SK-N-MC (cell line): ENCODE measurements around the gene ELMO1.

Source experiments
- DNase-seq: peaks from one replicate; pipeline ENCODE4 v3.0.0-alpha.2; 2011; ENCODE audit warnings: low read depth, low spot score
- H3K27ac ChIP-seq: fragments of 200-600 bp; sonication (generic); 2 replicates; pipeline ENCODE4 v1.5.1; 2016; ENCODE audit warnings: mixed run types
- H3K36me3 ChIP-seq: fragments of 200-600 bp; sonication (generic); 2 replicates; pipeline ENCODE4 v1.6.1; 2017; ENCODE audit warnings: antibody characterized with exemption, low read length, mixed read lengths; ENCODE audit not compliant: insufficient read depth
- H3K4me3 ChIP-seq: fragments of 200-600 bp; sonication (generic); 2 replicates; pipeline ENCODE4 v1.5.1; 2016
- H3K9ac ChIP-seq: fragments of 200-600 bp; sonication (generic); 2 replicates; pipeline ENCODE4 v1.8.0; 2017; ENCODE audit warnings: mixed run types, mixed read lengths; ENCODE audit not compliant: insufficient read length
- H3K9me3 ChIP-seq: fragments of 200-600 bp; sonication (generic); 2 replicates; pipeline ENCODE4 v1.6.1; 2017; ENCODE audit warnings: low read depth, mild to moderate bottlenecking, antibody characterized with exemption, low read length, moderate library complexity, mixed read lengths
- EZH2 ChIP-seq: fragments of 200-600 bp; sonication (generic); IDR thresholded peaks from one replicate; pipeline ENCODE4 v1.6.1; 2017; ENCODE audit warnings: antibody characterized with exemption
- FOXP2 ChIP-seq: optimal IDR thresholded peaks from 2 replicates; pipeline ENCODE3; 2011; ENCODE audit warnings: mild to moderate bottlenecking, moderate library complexity; ENCODE audit not compliant: insufficient read depth; ENCODE audit errors: extremely low read length, control extremely low read depth
- POLR2AphosphoS5 ChIP-seq: IDR thresholded peaks from 2 replicates; pipeline ENCODE4 v1.6.1; 2012; ENCODE audit warnings: mild to moderate bottlenecking, low read depth, low read length, borderline replicate concordance

The ELMO1 gene

DNA sequence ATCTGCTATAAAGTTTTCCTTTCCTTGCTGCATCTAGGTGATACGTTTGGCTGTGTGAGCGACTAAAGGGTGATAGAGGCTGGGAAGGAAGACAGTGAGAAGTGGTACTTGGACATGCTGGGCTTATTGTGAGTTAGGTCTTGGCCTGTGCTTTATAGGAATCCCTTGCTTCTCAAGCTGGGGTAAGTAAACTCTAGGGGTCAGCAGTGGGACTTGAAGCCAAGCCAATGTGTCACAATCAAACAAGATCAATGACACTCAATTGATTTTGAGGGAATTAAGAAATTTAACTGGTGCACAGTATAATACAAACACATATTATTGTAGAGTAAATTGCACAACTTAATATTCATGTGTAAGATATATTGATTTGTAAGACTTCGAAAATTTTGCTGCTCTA is 568.6 kb downstream of the ELMO1 start:
- H3K9ac ChIP-seq = no peak overlapping the region
- no peaks in the 10 kb centered on the region for H3K9me3 ChIP-seq
- no peaks in the 10 kb centered on the region for H3K36me3 ChIP-seq
- H3K27ac ChIP-seq = no peak overlapping the region
- no peak for TF ChIP-seq EZH2
- H3K4me3 ChIP-seq = no peak overlapping the region
- DNase-seq = no peak

DNA sequence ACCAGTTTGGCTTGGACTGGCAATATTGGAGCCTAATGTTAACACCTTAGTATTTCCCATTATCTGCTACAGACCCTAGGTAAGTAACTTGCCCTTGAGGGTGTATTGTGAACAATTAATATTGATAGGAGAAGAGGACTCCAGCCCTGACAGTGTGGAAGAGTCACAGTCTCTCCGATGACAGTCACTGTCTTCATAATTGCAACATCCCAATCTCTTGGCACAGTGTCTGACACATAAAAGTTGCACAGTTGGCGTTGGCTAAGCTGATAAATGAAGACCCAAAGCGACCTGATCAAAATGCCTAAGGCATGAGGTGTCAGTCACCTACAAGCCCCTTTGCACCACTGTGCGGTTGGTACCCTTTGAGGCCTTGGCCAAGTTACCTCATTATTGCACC is 569.6 kb downstream of the ELMO1 start:
- TF ChIP-seq POLR2AphosphoS5 (no peak), FOXP2 (no peak)
- H3K9ac ChIP-seq = no peak overlapping the region

DNA sequence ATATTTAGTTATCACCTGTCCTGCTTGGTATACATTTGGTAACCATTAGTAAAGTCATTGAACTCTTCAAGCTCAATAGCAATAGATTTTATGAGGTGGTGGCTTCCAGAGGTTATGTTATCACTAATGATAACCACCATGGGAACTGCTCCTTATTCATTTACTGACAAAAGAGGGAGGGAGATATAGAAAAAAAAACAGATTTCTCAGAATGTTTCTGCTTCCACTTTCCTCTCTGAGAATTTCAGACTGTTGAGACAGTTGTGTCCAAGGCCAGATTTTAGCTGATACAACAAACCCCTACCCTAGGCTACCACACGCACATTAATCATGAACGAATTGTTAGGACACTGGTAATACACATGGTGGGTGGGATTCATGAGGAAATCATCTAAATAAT is 570.4 kb downstream of the ELMO1 start:
- no peaks in the 10 kb centered on the region for H3K36me3 ChIP-seq
- no peak for TF ChIP-seq POLR2AphosphoS5
- TF ChIP-seq EZH2 = no peak
- TF ChIP-seq FOXP2 = no peak
- H3K9me3 ChIP-seq = no peaks in the 10 kb centered on the region
- H3K27ac ChIP-seq = no peak overlapping the region
- H3K9ac ChIP-seq = no peak overlapping the region
- H3K4me3 ChIP-seq = no peak overlapping the region
- DNase-seq = no peak

More for the DNA sequence above, 569.6 kb downstream of the ELMO1 start:
- Histone ChIP-seq H3K36me3 (no peaks in the 10 kb centered on the region), H3K27ac (no peak overlapping the region), H3K4me3 (no peak overlapping the region), H3K9me3 (no peaks in the 10 kb centered on the region)
- no peak for DNase-seq

DNA sequence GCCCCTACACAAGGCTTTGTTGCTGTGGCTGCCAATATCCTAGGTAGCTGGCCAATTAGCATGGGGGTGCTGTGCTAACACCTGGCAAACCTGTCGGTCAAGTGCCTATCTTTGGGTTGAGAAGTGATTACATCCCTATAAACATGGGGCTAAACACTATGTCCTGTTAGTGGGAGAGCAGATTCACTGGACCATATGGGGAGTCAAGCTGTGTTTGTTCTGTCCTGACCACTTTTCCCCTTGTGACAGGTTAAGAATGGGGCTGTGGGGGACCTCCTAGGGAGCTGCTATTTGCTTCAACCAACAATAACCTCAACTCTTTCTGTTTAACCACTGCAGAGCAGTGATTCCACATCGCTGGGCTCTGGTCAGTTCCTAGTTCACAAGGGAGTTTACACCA is 572.9 kb downstream of the ELMO1 start:
- no peak for DNase-seq
- no peaks in the 10 kb centered on the region for H3K36me3 ChIP-seq
- no peak for TF ChIP-seq EZH2
- TF ChIP-seq POLR2AphosphoS5 = no peak
- no peak for TF ChIP-seq FOXP2
- H3K4me3 ChIP-seq = no peak overlapping the region
- H3K27ac ChIP-seq = no peak overlapping the region
- H3K9me3 ChIP-seq = no peaks in the 10 kb centered on the region
- no peak overlapping the region for H3K9ac ChIP-seq

DNA sequence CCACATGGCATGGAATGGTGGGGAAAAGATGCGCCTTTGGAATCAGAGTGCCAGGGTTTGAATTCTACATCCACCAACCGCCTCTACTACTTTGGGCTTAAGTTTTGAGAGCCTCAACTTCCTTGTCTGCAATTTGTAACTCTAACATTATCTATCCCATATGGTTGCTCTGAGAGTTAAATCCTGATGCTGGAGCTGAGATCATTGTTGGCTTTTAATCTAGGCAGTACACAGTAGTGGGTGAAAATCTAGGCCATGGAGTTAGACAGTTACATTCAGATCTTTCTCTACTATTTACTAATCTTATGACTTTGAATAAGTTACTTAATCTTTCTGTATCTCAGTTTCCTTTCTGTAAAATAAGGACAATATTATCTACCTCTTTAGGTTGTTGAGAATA is 574.6 kb downstream of the ELMO1 start:
- Histone ChIP-seq H3K4me3 (no peak overlapping the region), H3K36me3 (no peaks in the 10 kb centered on the region), H3K9me3 (no peaks in the 10 kb centered on the region), H3K9ac (no peak overlapping the region), H3K27ac (no peak overlapping the region)
- TF ChIP-seq FOXP2 (no peak), EZH2 (no peak), POLR2AphosphoS5 (no peak)
- no peak for DNase-seq

DNA sequence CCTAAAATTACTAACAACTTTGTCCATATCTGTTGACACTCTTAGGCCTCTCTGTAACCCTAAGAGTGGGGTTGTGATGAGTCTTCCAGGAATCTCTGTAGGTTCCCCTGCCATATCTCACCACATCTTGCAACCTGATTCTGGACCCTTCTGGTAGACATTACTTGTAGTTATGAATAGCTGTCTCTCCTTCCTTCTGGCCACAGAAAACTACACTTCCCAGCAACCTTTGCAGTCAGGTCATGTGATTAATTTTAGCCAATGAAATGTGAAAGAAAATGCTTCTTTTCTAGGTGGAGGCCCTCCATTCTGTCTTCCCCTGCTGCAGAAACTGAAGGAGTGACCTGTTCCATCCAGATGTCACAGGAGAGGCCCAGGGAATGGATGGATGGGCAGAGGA is 576.8 kb downstream of the ELMO1 start:
- no peak for DNase-seq
- H3K36me3 ChIP-seq = no peaks in the 10 kb centered on the region
- TF ChIP-seq EZH2 (no peak), FOXP2 (no peak), POLR2AphosphoS5 (no peak)
- no peak overlapping the region for H3K9ac ChIP-seq
- H3K4me3 ChIP-seq = no peak overlapping the region
- H3K9me3 ChIP-seq = no peaks in the 10 kb centered on the region
- H3K27ac ChIP-seq = no peak overlapping the region

DNA sequence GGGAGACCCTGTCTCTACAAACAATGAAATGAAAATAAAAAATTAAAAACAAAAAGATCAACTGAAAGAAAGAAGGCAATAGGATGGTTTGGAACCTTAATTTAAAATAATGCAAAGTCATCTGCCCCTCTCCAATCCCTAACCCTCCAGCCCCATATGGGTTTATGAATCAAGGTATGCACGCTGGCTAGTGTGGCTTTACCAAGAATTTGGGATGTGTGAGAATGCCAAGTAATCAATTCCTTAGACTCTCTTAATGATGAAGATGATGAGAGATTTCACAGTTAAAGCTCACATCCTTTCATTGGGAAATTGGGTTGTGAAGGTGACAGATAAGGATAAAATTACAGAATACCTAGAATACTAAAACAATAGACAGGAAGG is 577.3 kb downstream of the ELMO1 start:
- no peaks in the 10 kb centered on the region for H3K36me3 ChIP-seq

DNA sequence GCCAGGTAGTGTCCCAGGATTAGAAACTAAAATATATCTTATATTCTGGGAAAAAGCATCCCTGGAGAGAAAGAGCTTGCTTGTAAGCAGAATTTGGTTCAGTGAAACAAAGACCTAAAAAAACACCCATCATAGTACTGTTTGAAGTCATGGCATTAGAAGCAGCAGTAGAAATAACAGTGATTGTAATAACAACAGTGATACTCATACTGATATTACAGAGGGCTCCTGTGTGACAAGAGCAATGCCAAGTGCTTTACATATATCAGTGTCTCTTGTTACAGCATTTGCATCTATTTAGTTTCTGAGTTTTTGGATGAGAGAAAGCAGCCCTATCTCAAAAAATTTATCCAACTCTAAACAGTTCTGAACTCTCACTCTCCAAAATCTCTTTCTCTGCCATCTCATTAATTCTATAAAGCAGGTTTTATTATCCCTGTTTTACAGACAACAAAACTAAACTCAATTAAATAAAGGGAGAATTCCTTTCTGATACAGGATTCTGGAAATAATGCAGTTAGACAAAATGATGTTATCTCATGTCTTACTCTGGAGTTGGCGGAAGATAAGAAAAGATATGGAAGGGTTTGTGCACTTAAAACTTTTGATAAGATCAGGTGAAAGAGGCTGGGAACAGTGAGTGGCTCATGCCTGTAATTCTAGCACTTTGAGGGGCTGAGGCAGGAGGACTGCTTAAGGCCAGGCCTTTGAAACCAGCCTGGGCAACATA is 577.9 kb downstream of the ELMO1 start:
- TF ChIP-seq EZH2 (no peak), POLR2AphosphoS5 (no peak), FOXP2 (no peak)
- H3K36me3 ChIP-seq = no peaks in the 10 kb centered on the region

More for the DNA sequence above, 577.3 kb downstream of the ELMO1 start:
- TF ChIP-seq EZH2 (no peak), FOXP2 (no peak), POLR2AphosphoS5 (no peak)
- H3K4me3 ChIP-seq = no peak overlapping the region
- no peaks in the 10 kb centered on the region for H3K9me3 ChIP-seq
- no peak for DNase-seq
- H3K9ac ChIP-seq = no peak overlapping the region
- H3K27ac ChIP-seq = no peak overlapping the region

DNA sequence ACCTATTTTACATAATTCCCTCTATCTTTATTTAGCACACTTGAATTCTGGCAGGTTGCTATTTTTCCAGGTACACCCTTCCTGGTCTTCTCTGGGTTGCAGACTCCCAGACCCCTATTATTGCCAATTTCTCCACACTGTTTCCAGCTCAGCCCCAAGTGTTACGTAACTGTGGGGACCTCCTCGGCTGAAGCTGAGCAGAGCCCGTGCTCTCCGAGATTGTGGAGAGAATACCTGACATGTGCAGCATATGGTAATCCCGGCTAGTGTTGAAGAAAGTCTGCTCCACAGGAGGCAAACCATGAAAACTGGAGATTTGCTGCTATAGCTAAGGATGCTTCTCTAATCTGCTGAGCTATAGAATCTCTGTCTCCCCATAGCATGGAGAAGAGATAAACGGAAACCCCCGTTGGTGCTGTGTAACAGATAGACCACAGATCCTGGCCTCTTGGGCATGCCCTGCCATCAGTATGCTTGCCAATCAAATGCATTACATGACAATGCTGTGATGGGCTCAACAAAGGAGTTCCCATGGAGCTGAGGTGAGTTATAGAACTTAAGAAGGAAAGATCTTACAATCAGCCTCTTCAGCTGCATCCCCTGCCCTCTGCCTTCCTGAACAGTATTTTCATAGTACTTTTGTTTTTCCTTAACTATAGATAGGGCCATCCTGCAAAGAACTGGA is 579.8 kb downstream of the ELMO1 start:
- TF ChIP-seq EZH2 (no peak), FOXP2 (no peak), POLR2AphosphoS5 (no peak)
- Histone ChIP-seq H3K9ac (no peak overlapping the region), H3K4me3 (no peak overlapping the region), H3K9me3 (no peaks in the 10 kb centered on the region), H3K36me3 (no peaks in the 10 kb centered on the region), H3K27ac (no peak overlapping the region)
- no peak for DNase-seq

More for the DNA sequence above, 577.9 kb downstream of the ELMO1 start:
- H3K9ac ChIP-seq = no peak overlapping the region
- no peak for DNase-seq
- H3K4me3 ChIP-seq = no peak overlapping the region
- no peak overlapping the region for H3K27ac ChIP-seq
- H3K9me3 ChIP-seq = no peaks in the 10 kb centered on the region

DNA sequence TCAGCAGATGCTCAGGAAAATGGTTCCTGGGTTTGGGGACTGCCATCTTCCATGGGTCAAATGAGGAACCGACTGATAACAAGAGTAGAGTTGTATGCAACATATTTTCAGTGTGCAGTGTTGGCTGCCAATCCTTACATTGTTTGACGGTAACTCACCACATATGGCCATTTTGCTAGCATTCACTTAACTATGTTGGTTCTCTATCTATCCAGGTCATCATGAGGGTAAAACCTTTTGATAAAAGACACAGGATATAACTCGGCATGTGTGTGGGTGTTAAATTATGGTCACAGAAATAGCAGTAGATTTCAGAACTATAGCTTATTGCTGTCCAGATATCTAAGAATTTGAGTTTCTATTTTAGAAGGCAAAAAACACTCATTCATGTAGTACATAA is 583.6 kb downstream of the ELMO1 start:
- no peak overlapping the region for H3K27ac ChIP-seq
- H3K4me3 ChIP-seq = no peak overlapping the region
- no peak for TF ChIP-seq POLR2AphosphoS5
- no peak for TF ChIP-seq FOXP2
- no peak for TF ChIP-seq EZH2
- H3K9me3 ChIP-seq = no peaks in the 10 kb centered on the region
- DNase-seq = no peak
- H3K36me3 ChIP-seq = no peaks in the 10 kb centered on the region
- no peak overlapping the region for H3K9ac ChIP-seq
